SK-N-SH (cell line): ENCODE data around the gene EML3.

ENCODE experiments used
- TF ChIP-seq, protein P1 (sequence below): IDR thresholded peaks from 2 replicates; pipeline ENCODE4 v1.4.0; 2012; ENCODE audit warnings: low read depth, borderline replicate concordance
- TF ChIP-seq, protein P2 (sequence below): fragments of 200-600 bp; sonication (generic); IDR thresholded peaks from 2 replicates; pipeline ENCODE4 v1.6.1; 2017; ENCODE audit warnings: antibody characterized with exemption, mild to moderate bottlenecking, moderate library complexity

DNA sequence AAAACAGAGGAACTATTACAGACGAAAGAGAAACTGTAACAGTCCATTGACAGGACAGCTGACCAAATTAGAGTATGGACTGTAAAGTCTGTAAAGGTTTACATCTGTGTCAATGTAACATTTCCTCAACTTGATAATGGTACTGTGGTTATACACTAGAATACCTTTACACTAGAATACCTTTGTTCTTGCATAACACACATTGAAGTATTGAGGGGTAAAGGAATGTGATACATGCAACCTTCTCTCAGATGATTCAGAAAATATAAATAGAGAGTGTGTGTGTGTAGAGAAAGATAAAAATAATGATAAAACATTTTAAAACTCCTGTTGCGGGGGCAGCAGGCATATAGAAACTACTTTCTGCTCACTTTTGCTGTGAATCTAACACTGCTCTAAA lies 33.3 kb downstream of the EML3 start:
- TF ChIP-seq, protein P1, sequence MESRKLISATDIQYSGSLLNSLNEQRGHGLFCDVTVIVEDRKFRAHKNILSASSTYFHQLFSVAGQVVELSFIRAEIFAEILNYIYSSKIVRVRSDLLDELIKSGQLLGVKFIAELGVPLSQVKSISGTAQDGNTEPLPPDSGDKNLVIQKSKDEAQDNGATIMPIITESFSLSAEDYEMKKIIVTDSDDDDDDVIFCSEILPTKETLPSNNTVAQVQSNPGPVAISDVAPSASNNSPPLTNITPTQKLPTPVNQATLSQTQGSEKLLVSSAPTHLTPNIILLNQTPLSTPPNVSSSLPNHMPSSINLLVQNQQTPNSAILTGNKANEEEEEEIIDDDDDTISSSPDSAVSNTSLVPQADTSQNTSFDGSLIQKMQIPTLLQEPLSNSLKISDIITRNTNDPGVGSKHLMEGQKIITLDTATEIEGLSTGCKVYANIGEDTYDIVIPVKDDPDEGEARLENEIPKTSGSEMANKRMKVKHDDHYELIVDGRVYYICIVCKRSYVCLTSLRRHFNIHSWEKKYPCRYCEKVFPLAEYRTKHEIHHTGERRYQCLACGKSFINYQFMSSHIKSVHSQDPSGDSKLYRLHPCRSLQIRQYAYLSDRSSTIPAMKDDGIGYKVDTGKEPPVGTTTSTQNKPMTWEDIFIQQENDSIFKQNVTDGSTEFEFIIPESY, result no peak
- TF ChIP-seq, protein P2, sequence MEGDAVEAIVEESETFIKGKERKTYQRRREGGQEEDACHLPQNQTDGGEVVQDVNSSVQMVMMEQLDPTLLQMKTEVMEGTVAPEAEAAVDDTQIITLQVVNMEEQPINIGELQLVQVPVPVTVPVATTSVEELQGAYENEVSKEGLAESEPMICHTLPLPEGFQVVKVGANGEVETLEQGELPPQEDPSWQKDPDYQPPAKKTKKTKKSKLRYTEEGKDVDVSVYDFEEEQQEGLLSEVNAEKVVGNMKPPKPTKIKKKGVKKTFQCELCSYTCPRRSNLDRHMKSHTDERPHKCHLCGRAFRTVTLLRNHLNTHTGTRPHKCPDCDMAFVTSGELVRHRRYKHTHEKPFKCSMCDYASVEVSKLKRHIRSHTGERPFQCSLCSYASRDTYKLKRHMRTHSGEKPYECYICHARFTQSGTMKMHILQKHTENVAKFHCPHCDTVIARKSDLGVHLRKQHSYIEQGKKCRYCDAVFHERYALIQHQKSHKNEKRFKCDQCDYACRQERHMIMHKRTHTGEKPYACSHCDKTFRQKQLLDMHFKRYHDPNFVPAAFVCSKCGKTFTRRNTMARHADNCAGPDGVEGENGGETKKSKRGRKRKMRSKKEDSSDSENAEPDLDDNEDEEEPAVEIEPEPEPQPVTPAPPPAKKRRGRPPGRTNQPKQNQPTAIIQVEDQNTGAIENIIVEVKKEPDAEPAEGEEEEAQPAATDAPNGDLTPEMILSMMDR, result no peak
